ENCODE data around the gene COMMD6. TPM values are rescaled to one million over a fixed set of nuclear protein-coding genes. Genes with fewer than 3 reads are reported as not detected.

COMMD6 gene
- total and polyA plus RNA-seq, 2 of the 13 experiments (the other 11 are each of a cell fraction or from before 2014, with no cell fraction given): 97.0 to 164 TPM

DNA sequence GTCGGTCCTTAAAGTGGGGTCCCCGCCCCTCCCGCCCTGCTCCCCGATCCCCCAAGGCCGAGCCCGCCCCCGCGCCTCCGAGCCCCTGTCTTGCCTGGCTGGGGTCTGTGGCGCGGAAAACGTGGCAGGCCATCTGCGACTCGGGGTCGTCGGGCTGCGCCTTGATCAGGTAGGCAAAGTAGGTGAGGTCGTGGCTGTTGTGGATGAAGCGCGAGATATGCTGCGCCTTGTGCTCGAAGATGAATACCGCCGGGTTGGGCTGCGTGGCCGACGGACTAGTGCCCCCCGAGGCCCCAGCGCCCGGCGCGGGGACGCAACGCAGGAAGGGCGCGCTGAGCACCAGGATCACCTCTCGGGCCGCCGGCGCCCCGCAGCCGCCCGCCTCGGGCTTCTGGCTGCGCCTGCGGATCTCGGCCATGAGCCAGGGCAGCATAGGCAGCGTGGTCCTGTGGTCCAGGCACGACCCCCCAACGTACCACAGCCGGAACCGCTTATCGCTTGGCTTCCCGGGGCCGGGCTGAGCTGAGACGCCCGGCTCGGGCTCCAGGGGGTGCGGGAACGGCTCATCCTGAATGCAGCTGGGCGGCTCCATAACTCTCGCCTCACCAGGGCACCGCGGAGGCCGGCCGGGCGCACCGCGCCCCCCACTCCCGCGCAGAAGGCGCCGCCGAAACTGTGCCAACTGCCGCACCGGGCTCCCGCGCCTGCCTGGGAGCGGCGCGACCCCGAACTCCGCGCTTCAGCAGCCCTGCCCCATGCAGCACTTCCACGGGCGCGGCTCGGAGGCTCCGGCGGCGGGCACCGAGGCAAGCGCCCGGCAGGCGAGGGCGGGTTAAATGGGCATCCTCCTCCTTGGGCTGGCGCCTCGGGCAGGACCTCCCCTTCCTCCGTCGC lies 56.2 kb downstream of the COMMD6 start (continued):
- TF ChIP-seq KDM5A (IDR thresholded peaks at IDR 0.05; ENCODE audit: borderline replicate concordance, low read length) (peak; percentile 18; the same call in 1 of the 2 replicates), NAIF1 (CRISPR knock-in tag; IDR thresholded peaks at IDR 0.05; ENCODE audit: borderline replicate concordance) (no peak), MEIS2 (CRISPR knock-in tag; IDR thresholded peaks at IDR 0.05) (no peak; the same call in none of the 2 replicates), CEBPG (CRISPR knock-in tag; IDR thresholded peaks at IDR 0.05) (no peak), ZNF652 (CRISPR knock-in tag; IDR thresholded peaks at IDR 0.05; ENCODE audit: borderline replicate concordance, low read depth) (no peak), TEAD3 (CRISPR knock-in tag; optimal IDR thresholded peaks at IDR 0.05; ENCODE audit: borderline replicate concordance) (no peak), HCFC1 (IDR thresholded peaks at IDR 0.05; ENCODE audit: low read depth, low read length) (no peak), ZNF777 (CRISPR knock-in tag; IDR thresholded peaks at IDR 0.05) (peak; percentile 35; the same call in 1 of the 2 replicates), MTA3 (CRISPR knock-in tag; IDR thresholded peaks at IDR 0.05) (no peak), HDAC1 (CRISPR knock-in tag; IDR thresholded peaks at IDR 0.05) (peak; percentile 3; the same call in 1 of the 2 replicates), ZNF816 (CRISPR knock-in tag; IDR thresholded peaks at IDR 0.05; ENCODE audit: borderline replicate concordance) (no peak), NR1H2 (CRISPR knock-in tag; IDR thresholded peaks at IDR 0.05; ENCODE audit: borderline replicate concordance, low read depth) (0 out of 2 replicates have a peak, but pooled peaks have one; percentile 44), ZNF570 (CRISPR knock-in tag; IDR thresholded peaks at IDR 0.05; ENCODE audit: borderline replicate concordance) (no peak), ZNF329 (CRISPR knock-in tag; IDR thresholded peaks at IDR 0.05; ENCODE audit: low read depth) (no peak), ZBTB20 (CRISPR knock-in tag; IDR thresholded peaks at IDR 0.05; ENCODE audit: borderline replicate concordance, low read depth) (no peak), RBFOX2 (IDR thresholded peaks at IDR 0.05; ENCODE audit: low read depth, low read length) (peak; percentile 90), CBFB (CRISPR knock-in tag; IDR thresholded peaks at IDR 0.05) (no peak)
- TF ChIP-seq, protein P1, sequence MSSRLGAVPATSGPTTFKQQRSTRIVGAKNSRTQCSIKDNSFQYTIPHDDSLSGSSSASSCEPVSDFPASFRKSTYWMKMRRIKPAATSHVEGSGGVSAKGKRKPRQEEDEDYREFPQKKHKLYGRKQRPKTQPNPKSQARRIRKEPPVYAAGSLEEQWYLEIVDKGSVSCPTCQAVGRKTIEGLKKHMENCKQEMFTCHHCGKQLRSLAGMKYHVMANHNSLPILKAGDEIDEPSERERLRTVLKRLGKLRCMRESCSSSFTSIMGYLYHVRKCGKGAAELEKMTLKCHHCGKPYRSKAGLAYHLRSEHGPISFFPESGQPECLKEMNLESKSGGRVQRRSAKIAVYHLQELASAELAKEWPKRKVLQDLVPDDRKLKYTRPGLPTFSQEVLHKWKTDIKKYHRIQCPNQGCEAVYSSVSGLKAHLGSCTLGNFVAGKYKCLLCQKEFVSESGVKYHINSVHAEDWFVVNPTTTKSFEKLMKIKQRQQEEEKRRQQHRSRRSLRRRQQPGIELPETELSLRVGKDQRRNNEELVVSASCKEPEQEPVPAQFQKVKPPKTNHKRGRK (CRISPR knock-in tag; IDR thresholded peaks at IDR 0.05): no peak
- TF ChIP-seq, protein P2, sequence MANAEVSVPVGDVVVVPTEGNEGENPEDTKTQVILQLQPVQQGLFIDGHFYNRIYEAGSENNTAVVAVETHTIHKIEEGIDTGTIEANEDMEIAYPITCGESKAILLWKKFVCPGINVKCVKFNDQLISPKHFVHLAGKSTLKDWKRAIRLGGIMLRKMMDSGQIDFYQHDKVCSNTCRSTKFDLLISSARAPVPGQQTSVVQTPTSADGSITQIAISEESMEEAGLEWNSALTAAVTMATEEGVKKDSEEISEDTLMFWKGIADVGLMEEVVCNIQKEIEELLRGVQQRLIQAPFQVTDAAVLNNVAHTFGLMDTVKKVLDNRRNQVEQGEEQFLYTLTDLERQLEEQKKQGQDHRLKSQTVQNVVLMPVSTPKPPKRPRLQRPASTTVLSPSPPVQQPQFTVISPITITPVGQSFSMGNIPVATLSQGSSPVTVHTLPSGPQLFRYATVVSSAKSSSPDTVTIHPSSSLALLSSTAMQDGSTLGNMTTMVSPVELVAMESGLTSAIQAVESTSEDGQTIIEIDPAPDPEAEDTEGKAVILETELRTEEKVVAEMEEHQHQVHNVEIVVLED (CRISPR knock-in tag; IDR thresholded peaks at IDR 0.05; ENCODE audit: borderline replicate concordance): no peak
- TF ChIP-seq, protein P3, sequence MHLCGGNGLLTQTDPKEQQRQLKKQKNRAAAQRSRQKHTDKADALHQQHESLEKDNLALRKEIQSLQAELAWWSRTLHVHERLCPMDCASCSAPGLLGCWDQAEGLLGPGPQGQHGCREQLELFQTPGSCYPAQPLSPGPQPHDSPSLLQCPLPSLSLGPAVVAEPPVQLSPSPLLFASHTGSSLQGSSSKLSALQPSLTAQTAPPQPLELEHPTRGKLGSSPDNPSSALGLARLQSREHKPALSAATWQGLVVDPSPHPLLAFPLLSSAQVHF (CRISPR knock-in tag; IDR thresholded peaks at IDR 0.05): no peak
- TF ChIP-seq, protein P4, sequence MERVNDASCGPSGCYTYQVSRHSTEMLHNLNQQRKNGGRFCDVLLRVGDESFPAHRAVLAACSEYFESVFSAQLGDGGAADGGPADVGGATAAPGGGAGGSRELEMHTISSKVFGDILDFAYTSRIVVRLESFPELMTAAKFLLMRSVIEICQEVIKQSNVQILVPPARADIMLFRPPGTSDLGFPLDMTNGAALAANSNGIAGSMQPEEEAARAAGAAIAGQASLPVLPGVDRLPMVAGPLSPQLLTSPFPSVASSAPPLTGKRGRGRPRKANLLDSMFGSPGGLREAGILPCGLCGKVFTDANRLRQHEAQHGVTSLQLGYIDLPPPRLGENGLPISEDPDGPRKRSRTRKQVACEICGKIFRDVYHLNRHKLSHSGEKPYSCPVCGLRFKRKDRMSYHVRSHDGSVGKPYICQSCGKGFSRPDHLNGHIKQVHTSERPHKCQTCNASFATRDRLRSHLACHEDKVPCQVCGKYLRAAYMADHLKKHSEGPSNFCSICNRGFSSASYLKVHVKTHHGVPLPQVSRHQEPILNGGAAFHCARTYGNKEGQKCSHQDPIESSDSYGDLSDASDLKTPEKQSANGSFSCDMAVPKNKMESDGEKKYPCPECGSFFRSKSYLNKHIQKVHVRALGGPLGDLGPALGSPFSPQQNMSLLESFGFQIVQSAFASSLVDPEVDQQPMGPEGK (CRISPR knock-in tag; IDR thresholded peaks at IDR 0.05): no peak
- TF ChIP-seq, protein P5, sequence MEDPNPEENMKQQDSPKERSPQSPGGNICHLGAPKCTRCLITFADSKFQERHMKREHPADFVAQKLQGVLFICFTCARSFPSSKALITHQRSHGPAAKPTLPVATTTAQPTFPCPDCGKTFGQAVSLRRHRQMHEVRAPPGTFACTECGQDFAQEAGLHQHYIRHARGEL (CRISPR knock-in tag; IDR thresholded peaks at IDR 0.05): no peak

Data from HepG2 (cell line).